Uterus (tissue), 4 donors: Measurements from ENCODE around the gene LNP1. TPM values are rescaled to one million over a fixed set of nuclear protein-coding genes. Genes with fewer than 3 reads are reported as not detected.
A peak's percentile ranks its signal among the peaks of the same experiment; 100 is the strongest.

Source experiments
- DNase-seq, 2 donors: peaks; one replicate each; pipeline ENCODE4 v3.0.0-alpha.2; 2019 to 2020
- H3K27ac ChIP-seq, 2 donors: fragments of 200-600 bp; sonication (generic); 1 replicate in 1 of 2; 2 replicates in 1 of 2; pipeline ENCODE4 v1.5.1; 2016 to 2018
- H3K27me3 ChIP-seq, 2 donors: fragments of 200-600 bp; sonication (generic); one replicate each; pipeline ENCODE4 v1.5.1; 2018 to 2019; ENCODE audit warnings: control low read depth in 1 of 2
- H3K36me3 ChIP-seq, 2 donors: fragments of 200-600 bp; sonication (generic); one replicate each; pipeline ENCODE4 v1.5.1; 2019; ENCODE audit warnings: control low read depth in 1 of 2
- H3K4me1 ChIP-seq, 2 donors: fragments of 200-600 bp; sonication (generic); one replicate each; pipeline ENCODE4 v1.5.1; 2018 to 2019; ENCODE audit warnings: control low read depth in 1 of 2
- H3K4me3 ChIP-seq, 2 donors: fragments of 200-600 bp; sonication (generic); 1 replicate in 1 of 2; 2 replicates in 1 of 2; pipeline ENCODE4 v1.5.1; 2018 to 2019; ENCODE audit warnings: mild to moderate bottlenecking in 1 of 2
- H3K9me3 ChIP-seq, 2 donors: fragments of 200-600 bp; sonication (generic); one replicate each; pipeline ENCODE4 v1.5.1; 2019; ENCODE audit warnings: control low read depth in 1 of 2
- POLR2A ChIP-seq, 2 donors: fragments of 450-650 bp; IDR thresholded peaks; one replicate each; pipeline ENCODE4 v1.6.1; 2016; ENCODE audit warnings: antibody characterized with exemption in 2 of 2, mild to moderate bottlenecking in 1 of 2, moderate library complexity in 1 of 2
- intact Hi-C: fragments of 100-400 bp; cut with DNase I; formaldehyde crosslinking; loops from one replicate; pipeline ENCODE4 v1.15.1; 2023; ENCODE audit warnings: low total_unique reads
- total RNA-seq, 4 donors: library from RNA; depleted of rRNA in 3 of 4; stranded (reverse); fragments of >200 nt in 3 of 4; gene quantifications; one replicate each; pipeline versions ENCODE4 v1.1.0 to v1.2.4, GENCODE V29; 2014 to 2023
- TF ChIP-seq, protein P1 (sequence below), 4 experiments: fragments of 200-600 bp in 2 of 4; fragments of 450-650 bp in 2 of 4; sonication (generic) in 2 of 4; IDR thresholded peaks; one replicate each; pipeline ENCODE4 v1.5.1; 2016 to 2019; ENCODE audit warnings: antibody characterized with exemption in 4 of 4, mild to moderate bottlenecking in 2 of 4, moderate library complexity in 1 of 4
- donor health status: DM: yes; HTN: yes; CAD: no.

LNP1 gene
- total RNA-seq, 4 donors from 2014 or later, result 1.3 to 12.9 (median 4.4) TPM; not detected in 1

DNA sequence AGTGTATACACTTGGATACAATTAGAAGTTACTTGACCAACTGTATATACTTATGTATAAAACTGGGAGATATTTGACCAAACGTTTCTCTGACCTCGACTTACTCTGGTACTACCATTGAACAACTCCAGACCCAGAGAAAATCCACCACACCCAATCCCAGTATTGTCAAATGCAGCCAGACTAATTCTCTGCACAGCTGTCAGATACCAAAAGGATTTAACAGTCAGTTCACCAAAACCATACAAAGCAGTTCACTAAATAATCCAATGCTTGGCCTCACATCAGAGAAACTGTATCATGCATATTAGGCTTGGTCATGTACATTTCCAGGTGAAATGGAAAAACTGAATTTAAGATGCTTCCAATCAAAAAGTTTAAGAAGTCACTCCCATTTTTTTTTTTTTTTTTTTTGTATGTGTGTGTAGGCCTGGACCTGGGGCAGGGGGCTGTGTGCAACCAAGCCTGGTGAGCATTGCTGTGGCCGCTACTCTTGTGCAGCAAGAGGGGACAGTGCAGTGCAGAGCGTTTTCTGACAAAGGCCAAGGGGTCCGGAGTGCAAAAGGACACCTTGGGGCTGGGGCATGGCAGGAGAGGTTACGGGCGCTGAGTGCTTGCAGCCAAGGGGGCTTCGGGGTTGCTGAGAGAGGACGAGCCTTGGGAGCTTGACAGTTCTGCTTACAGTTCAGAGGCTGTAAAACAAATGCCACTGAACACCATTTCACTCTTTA is 1.8 kb upstream of the LNP1 start:
- Histone ChIP-seq H3K27ac (no peak overlapping the region), H3K27me3 (no peaks in the 10 kb centered on the region), H3K9me3 (no peaks in the 10 kb centered on the region), H3K4me1 (peaks cover 0 to 3% of the 10 kb centered on the region in 2 donors), H3K4me3 (peak overlapping the region; percentile 50 to 76), H3K36me3 (no peaks in the 10 kb centered on the region)
- TF ChIP-seq POLR2A (IDR thresholded peaks at IDR 0.05), result no peak
- TF ChIP-seq, protein P1, sequence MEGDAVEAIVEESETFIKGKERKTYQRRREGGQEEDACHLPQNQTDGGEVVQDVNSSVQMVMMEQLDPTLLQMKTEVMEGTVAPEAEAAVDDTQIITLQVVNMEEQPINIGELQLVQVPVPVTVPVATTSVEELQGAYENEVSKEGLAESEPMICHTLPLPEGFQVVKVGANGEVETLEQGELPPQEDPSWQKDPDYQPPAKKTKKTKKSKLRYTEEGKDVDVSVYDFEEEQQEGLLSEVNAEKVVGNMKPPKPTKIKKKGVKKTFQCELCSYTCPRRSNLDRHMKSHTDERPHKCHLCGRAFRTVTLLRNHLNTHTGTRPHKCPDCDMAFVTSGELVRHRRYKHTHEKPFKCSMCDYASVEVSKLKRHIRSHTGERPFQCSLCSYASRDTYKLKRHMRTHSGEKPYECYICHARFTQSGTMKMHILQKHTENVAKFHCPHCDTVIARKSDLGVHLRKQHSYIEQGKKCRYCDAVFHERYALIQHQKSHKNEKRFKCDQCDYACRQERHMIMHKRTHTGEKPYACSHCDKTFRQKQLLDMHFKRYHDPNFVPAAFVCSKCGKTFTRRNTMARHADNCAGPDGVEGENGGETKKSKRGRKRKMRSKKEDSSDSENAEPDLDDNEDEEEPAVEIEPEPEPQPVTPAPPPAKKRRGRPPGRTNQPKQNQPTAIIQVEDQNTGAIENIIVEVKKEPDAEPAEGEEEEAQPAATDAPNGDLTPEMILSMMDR (IDR thresholded peaks at IDR 0.05), result no peak
- intact Hi-C loops, result no loop called here
- DNase-seq, result no peak

DNA sequence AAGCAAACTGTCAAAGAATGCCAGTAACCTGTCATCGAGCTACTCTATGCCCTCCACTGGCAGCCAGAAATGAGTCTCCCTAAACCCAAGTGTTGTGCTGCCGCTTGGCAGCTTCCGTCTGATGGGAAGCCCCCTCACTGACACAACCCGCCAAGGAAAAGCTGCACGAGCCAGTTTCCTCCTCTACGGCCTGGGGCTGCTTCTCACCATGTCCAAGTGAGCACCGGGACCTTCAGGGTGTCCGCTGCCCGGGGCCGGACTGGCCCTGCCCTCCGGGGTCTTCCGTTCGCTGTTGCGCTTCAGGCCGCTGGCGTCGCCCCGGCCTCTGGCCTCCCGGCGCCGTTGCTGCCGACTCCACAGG is 940 bp upstream of the LNP1 start:
- Histone ChIP-seq H3K4me3 (peak overlapping the region; percentile 50 to 76), H3K27ac (peak overlapping the region; percentile 86 to 87), H3K9me3 (no peaks in the 10 kb centered on the region), H3K36me3 (no peaks in the 10 kb centered on the region), H3K27me3 (no peaks in the 10 kb centered on the region), H3K4me1 (peaks cover 0 to 3% of the 10 kb centered on the region in 2 donors)
- TF ChIP-seq POLR2A (IDR thresholded peaks at IDR 0.05), result no peak
- TF ChIP-seq, protein P1 (IDR thresholded peaks at IDR 0.05), result no peak
- DNase-seq, result no peak
- intact Hi-C loops, result no loop called here

DNA sequence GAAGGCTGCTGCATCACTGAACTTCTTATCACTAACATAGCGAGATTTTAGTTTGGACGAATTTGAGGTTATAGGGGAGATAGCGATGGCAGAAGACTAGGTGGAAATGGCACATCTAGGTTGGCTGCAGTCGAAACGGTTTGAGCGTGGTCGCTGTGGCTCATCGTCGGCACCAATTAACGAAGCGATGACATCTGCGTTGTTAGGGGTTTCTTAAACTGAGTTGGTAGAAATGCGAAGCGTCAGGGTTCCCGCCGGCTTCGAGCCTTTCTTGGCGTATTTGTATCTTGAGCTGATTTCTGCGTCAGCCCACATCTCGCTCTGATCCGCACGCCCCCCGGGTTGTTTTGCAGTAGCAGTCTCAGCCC is 319 bp downstream of the LNP1 start:
- intact Hi-C loops, result no loop called here
- Histone ChIP-seq H3K36me3 (no peaks in the 10 kb centered on the region), H3K9me3 (no peaks in the 10 kb centered on the region), H3K4me1 (no peaks in the 10 kb centered on the region), H3K4me3 (peak overlapping the region; percentile 50 to 76), H3K27ac (peak overlapping the region; percentile 86 to 87), H3K27me3 (no peaks in the 10 kb centered on the region)
- peak; percentile 38 to 40 for DNase-seq
- TF ChIP-seq POLR2A (IDR thresholded peaks at IDR 0.05), result no peak
- TF ChIP-seq, protein P1 (IDR thresholded peaks at IDR 0.05), result no peak

DNA sequence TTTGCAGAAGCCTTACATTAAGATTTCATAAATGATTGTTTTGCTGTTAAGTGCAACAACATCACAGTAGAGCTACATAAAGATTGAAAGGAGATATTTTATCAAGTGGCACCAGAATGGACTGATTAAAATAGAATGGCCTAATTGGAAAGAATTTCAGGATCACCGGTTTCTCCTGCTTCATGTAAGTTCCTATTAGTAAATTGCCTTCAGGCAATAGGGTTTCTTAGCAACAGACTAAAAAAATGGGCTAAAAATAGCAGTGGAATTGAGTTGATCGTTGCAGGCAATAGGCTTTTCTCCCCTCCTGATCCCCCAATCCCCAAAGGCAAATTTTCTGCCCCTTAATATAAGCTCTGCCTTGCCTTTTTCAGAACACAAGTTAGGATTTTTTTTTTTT is 917 bp downstream of the LNP1 start:
- Histone ChIP-seq H3K4me1 (no peaks in the 10 kb centered on the region), H3K27me3 (no peaks in the 10 kb centered on the region), H3K9me3 (no peaks in the 10 kb centered on the region), H3K36me3 (no peaks in the 10 kb centered on the region), H3K4me3 (peak overlapping the region; percentile 50 to 76), H3K27ac (peak overlapping the region; percentile 86 to 87)
- intact Hi-C loops, result no loop called here
- TF ChIP-seq, protein P1 (IDR thresholded peaks at IDR 0.05), result no peak
- TF ChIP-seq POLR2A (IDR thresholded peaks at IDR 0.05), result no peak
- DNase-seq, result no peak

DNA sequence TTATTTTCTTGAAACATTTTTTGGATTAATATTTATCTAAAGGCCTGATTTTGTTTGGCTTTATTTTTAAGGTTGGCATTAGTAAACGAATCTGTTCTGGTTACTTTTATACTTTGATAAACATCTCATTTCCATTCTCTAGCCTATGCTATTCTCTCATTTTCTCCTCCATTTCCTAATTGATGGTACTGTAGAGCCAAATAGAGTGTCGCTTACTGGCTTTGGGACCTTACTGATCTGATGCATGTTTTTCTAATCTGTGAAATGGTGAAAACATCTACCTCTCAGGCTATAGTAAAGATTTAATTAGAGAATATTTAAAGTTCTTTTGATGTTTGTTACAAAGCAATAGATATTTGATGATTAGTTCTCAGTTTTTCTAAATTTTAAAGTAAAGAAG is 1.6 kb downstream of the LNP1 start:
- no peaks in the 10 kb centered on the region for H3K4me1 ChIP-seq
- intact Hi-C loops, result no loop called here
- peak overlapping the region in 1 of 2 donors; percentile 76 for H3K4me3 ChIP-seq
- TF ChIP-seq, protein P1 (IDR thresholded peaks at IDR 0.05), result no peak
- TF ChIP-seq POLR2A (IDR thresholded peaks at IDR 0.05), result no peak
- no peak for DNase-seq
- H3K36me3 ChIP-seq, result no peaks in the 10 kb centered on the region
- no peaks in the 10 kb centered on the region for H3K9me3 ChIP-seq
- H3K27me3 ChIP-seq, result no peaks in the 10 kb centered on the region
- H3K27ac ChIP-seq, result no peak overlapping the region
